ENCODE measurements around the gene PPFIA2.

Gene PPFIA2

GRCh38 chr12:81333812-81334211 is 425.3 kb downstream of the PPFIA2 start:
- DNase-seq = no peak

GRCh38 chr12:81332054-81332453 is 427.1 kb downstream of the PPFIA2 start:
- DNase-seq = no peak

DNA sequence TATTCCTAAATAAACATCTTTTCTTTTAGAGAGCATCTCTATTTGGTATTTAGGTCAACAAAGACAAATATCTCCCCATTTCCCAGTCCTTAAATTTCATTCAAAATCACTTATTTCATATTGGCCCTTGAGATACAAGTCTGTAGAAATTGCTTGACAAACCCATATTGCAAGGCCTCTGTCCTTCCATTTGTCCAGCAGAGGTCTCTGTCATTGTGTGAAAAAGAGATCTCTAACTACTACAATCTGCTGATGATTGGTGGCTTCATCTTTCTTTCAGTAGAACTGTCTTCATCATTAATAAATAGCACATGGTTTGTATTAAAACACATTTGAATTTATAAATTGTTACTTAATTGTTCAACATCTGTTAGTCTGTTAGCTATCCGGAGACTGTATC is 428.7 kb downstream of the PPFIA2 start:
- no peak for DNase-seq

DNA sequence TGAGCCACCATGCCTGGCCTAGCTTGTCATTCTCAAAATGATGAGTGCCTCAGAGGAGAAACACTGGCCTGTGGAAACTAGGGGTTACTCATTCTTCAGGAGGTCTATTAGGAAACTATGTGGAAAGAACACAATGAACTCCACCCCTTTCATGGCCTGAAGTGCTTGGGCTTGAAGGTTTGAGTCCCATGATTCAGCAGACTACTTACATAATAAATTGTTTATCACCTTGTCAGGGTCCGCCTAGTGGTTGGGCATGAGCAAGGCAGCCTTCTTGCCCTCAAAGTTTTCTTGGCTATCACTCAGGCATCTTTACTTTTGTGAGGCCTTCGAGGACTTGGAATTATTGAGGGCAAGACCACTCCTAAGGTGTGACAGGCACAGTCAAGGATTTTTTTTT is 430.1 kb downstream of the PPFIA2 start:
- DNase-seq = no peak

DNA sequence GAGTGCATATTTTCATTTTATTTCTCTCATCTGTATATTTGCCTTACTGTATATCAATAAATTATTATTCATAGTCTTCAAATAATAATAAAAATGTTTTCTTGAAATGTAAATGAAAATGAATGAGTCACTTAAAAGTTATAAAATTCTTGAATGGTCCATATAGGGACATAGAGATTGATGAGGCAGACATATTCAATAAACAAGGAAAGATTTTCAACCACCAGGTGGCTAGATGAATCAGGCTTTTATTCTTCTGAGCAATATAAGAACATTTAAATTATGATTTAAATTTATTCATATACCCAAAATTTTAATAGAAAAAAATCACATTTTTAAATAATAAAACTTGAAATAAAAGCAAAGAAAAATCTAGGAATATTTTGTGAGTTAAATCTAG is 431.7 kb downstream of the PPFIA2 start:
- DNase-seq = no peak

GRCh38 chr12:81325086-81325485 is 434.1 kb downstream of the PPFIA2 start:
- DNase-seq = no peak

DNA sequence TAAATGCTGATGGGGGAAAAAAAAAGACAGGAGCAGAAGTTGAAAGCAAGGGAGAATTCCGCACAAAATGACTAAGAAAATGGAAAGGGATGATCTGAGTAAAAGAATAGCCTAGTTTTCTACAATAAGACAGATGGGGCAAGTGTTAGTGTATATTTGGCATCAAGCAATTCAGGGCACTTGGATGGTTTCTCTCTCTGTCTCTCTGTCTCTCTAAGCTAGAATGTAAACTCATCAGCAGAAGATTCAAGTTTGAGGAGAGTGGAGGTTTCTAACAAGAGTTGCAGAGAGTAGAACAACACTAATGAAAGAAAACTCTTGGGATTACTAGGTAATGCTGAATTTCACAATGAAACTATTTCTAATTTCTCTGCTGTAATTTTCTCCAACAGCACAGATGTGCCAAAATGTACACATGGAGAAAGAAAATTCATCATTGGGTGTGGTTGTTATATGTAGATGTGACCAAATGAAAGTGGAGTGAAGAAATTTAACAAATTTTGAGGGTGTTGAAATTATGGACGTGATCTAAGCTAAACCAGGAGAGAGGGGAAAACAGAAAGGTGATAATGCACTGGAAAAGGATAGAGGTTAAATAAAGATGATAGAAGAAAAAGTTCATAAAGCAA is 444.1 kb downstream of the PPFIA2 start:
- DNase-seq = no peak

GRCh38 chr12:81303935-81304334 is 455.2 kb downstream of the PPFIA2 start:
- no peak for DNase-seq

GRCh38 chr12:81300454-81300853 is 458.7 kb downstream of the PPFIA2 start:
- no peak for DNase-seq

- no peak for DNase-seq
Observed at GRCh38 chr12:81297601-81298000, 461.5 kb downstream of the PPFIA2 start.

GRCh38 chr12:81296556-81297305 is 462.4 kb downstream of the PPFIA2 start:
- no peak for DNase-seq

GRCh38 chr12:81295251-81295650 is 463.9 kb downstream of the PPFIA2 start:
- DNase-seq = no peak

DNA sequence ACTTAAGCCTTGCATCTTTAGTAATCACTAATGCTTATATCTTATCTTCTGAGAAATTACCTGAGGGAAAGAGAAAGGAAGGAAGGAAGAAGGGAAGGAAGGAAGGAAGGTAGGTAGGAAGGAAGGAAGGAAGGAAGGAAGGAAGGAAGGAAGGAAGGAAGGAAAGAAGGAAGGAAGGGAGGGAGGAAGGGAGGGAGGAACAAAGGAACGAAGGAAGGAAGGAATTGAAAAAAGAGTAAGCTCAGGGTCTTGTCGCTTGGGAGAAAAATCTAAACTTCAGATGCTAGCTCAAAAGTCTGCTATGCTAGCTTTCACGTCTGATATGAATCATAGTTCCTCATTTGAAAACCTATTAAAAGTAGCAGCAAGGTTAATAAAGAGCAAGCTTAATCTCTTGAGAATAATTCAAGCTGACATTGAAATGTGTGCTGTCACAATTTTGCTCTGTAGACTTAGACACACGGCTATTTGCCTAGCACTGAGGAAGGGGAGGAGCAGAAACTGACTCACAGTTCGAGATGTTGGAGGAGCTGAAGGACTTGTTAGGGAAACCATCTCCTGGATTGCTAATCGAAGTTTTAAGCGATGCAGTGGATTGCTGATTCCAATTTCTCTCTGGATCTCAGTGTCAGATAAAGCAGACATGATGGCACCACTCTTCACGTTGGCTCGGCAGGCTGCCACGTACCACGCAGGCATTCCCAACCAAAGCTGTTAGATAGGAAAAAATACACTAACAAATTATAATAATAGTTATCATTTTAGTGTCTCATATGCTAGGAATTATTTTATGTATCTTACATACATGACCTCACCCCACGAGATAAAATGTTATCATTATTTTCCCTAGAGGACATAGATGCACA is 464.6 kb downstream of the PPFIA2 start:
- no peak for DNase-seq

- DNase-seq = no peak
Observed at GRCh38 chr12:81288651-81289050, 470.5 kb downstream of the PPFIA2 start.

GRCh38 chr12:81284137-81284536 is 475.0 kb downstream of the PPFIA2 start:
- DNase-seq = no peak

DNA sequence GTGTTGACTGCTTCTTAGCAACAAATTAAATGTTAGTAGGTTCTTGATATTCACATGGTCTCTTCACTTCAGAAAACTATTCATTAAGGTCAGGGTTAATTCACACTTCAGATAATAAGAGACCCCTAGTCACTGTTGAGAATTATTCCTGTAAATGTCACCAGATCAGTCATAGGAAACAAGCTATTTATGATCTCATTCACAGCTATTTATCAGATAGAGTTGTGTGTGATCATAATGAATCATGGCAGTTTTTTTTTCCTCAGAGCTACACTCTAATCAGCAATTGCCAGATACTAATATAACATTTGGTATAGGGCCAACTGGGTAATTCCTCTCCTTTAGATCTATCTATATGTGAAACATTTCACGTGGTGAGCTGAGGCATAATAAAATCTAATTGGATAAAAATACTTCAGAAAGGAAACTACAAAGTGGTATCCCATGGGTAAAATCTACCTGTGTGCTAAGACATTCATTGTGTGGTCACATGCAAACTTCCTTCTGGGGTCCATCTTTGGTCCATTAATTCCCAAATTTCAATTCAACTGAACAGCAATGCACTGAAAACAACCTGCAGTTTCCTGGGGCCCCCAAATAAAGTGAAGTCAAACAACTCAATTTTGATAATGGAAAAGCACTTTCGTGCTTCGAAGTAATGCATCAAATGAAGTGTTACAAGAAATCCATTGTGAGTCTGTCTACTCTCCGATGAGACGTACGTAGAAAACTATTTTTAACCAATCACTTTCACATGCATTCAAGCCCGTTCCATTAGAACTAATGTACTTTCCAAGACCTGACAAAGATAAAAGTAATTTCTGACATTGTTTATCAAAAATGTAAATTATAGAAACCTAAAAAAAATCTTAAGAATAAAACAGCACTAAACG is 484.3 kb downstream of the PPFIA2 start:
- DNase-seq = no peak

DNA sequence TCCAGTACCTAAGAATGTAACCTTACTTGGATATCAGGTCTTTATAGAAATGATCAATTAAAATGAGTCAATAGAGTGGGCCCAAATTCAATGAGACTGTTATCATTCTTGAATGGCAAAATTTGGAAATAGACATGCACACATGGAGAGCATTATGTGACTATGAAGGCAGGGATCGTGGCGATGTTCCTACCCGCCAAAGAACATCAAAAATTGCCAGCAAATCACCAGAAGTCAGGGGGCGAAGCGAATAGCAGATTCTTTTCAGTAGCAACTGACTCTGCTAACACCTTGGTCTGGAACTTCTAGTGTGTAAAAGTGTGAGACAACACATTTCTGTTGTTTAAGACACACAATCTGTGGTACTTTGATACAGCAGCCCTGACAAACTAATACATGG is 488.8 kb downstream of the PPFIA2 start:
- DNase-seq = no peak

DNA sequence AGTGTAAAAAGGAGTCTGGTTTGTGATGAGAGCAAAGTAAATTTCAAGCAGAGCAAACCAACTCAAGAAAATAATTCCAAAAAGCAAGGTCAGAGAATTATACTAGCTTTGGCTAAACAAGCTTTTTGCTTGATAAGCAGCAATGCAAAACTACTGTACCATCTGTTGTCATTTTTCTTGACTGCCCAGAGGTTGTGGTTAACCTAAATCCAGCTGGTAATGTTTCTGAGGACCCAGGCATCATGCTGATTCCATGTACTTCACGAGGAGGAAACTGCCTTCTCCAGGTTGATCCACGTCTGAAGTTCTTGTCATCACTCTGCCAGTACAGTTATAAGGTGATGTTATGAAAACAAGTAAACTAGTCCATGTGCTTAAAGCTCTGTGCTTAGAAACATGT is 496.1 kb downstream of the PPFIA2 start:
- DNase-seq = no peak

- DNase-seq = no peak
Observed at GRCh38 chr12:81261508-81262207, 497.5 kb downstream of the PPFIA2 start.

GRCh38 chr12:81259360-81259759 is 499.8 kb downstream of the PPFIA2 start:
- no peak for DNase-seq

DNA sequence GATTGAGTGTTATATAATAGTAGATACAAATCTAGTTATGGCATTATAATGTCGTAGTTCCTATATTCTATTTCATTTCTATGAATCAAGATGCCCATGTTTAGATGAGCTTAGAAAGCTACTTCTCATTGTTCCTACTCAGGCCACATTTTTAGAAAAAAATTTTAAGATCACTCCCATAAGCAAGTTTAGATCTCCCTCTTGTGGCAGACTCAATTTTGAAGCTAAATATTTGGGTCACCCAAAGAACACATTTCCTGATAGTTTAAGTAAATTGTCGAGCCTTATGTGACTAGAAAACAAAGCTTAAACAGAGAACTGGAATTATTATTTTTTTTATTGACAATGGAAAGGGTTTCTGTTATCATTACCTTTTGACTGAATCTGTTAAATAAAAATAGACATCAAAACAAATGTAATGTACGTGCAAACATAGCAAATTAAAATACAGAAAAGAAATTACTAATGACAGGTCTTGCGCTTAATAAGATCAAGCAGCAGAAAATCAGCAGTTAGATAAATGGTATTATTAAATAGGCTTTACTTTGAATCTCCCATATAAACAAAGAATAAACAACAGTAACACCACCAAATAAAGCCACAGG is 501.1 kb downstream of the PPFIA2 start:
- DNase-seq = no peak

DNA sequence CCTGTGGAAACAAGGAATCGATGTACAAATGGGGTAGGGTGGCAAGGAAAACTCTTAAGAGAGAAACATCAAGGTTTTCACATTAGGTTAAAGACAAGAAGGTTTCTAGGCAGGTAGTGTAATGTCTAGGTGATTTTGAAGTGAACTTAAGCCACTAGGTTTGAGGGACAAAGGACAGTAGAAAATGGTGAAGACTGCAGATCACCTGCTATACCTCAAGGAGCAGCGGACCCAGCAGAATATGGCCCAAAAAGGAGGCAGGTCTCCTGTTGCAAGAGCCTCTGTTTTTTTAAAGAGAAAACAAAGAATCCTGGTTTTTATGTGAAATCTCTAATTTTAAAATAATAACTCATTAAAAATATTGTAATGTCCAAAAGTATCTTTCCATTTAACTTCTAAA is 503.2 kb downstream of the PPFIA2 start:
- no peak for DNase-seq
